CD14-positive monocyte (primary cell): ENCODE data around the gene RCC2. TPM values are rescaled to one million over a fixed set of nuclear protein-coding genes. Genes with fewer than 3 reads are reported as not detected.

ENCODE experiments used
- DNase-seq, 3 donors: peaks; one replicate each; pipeline ENCODE4 v3.0.0-alpha.2; 2011 to 2022
- H2AFZ ChIP-seq: 2 replicates; pipeline ENCODE4 v1.6.0; 2012; ENCODE audit warnings: mild to moderate bottlenecking, low read depth, low read length, inconsistent platforms; ENCODE audit not compliant: insufficient read depth, poor library complexity, severe bottlenecking
- H3K27ac ChIP-seq, 2 donors: 1 replicate in 1 of 2; 2 replicates in 1 of 2; pipeline ENCODE4 v1.5.1; 2012 to 2013; ENCODE audit warnings: low read length in 2 of 2, control low read depth in 1 of 2, inconsistent platforms in 1 of 2, low read depth in 1 of 2, mild to moderate bottlenecking in 1 of 2
- H3K27me3 ChIP-seq, 2 donors: one replicate each; pipeline versions ENCODE4 v1.6.0 to v1.6.1; 2011 to 2013; ENCODE audit warnings: low read length in 2 of 2; ENCODE audit not compliant: control insufficient read depth in 2 of 2, insufficient read depth in 2 of 2
- H3K36me3 ChIP-seq, 2 donors: replicated peaks in 1 of 2; 1 replicate in 1 of 2; 2 replicates in 1 of 2; pipeline versions ENCODE4 v1.5.1 to v1.6.1; 2012 to 2013; ENCODE audit warnings: low read length in 2 of 2, control low read depth in 1 of 2, inconsistent platforms in 1 of 2, mild to moderate bottlenecking in 1 of 2; ENCODE audit not compliant: insufficient read depth in 2 of 2, control insufficient read depth in 1 of 2
- H3K4me1 ChIP-seq, 2 donors: 1 replicate in 1 of 2; 2 replicates in 1 of 2; pipeline versions ENCODE4 v1.5.1 to v1.6.1; 2012 to 2013; ENCODE audit warnings: low read length in 2 of 2, control low read depth in 1 of 2, inconsistent platforms in 1 of 2, mild to moderate bottlenecking in 1 of 2, moderate library complexity in 1 of 2; ENCODE audit not compliant: insufficient read depth in 2 of 2, control insufficient read depth in 1 of 2
- H3K4me2 ChIP-seq: replicated peaks from 2 replicates; pipeline ENCODE3; 2012; ENCODE audit warnings: low read length, moderate library complexity, mild to moderate bottlenecking; ENCODE audit not compliant: poor library complexity, severe bottlenecking; ENCODE audit errors: extremely low read depth
- H3K4me3 ChIP-seq, 3 experiments: fragments of 200-600 bp in 1 of 3; sonication (generic) in 1 of 3; replicated peaks in 1 of 3; 1 replicate in 2 of 3; 2 replicates in 1 of 3; pipeline ENCODE4 v1.5.1; 2011 to 2013; ENCODE audit warnings: low read length in 3 of 3, mild to moderate bottlenecking in 3 of 3, control low read depth in 2 of 3, low read depth in 2 of 3, inconsistent platforms in 1 of 3, moderate library complexity in 1 of 3
- H3K79me2 ChIP-seq: 2 replicates; pipeline ENCODE4 v1.6.0; 2012; ENCODE audit warnings: mild to moderate bottlenecking, control low read depth, inconsistent platforms, low read length, moderate library complexity; ENCODE audit not compliant: insufficient read depth
- H3K9ac ChIP-seq: 2 replicates; pipeline ENCODE4 v1.6.0; 2017; ENCODE audit warnings: low read length, mild to moderate bottlenecking; ENCODE audit not compliant: insufficient read depth, poor library complexity, severe bottlenecking
- H3K9me3 ChIP-seq, 2 donors: replicated peaks in 1 of 2; 1 replicate in 1 of 2; 2 replicates in 1 of 2; pipeline versions ENCODE4 v1.5.1 to v1.6.1; 2012 to 2013; ENCODE audit warnings: low read length in 2 of 2, control low read depth in 1 of 2; ENCODE audit not compliant: control insufficient read depth in 1 of 2, insufficient read depth in 1 of 2
- H4K20me1 ChIP-seq: 2 replicates; pipeline ENCODE4 v1.6.0; 2012; ENCODE audit warnings: mild to moderate bottlenecking, low read length, control low read depth, moderate library complexity; ENCODE audit not compliant: insufficient read depth
- H3K27ac Mint-ChIP-seq, 7 donors: one replicate each; pipeline ENCODE4 v1.8.0; 2020; ENCODE audit warnings: mild to moderate bottlenecking in 7 of 7, mixed read lengths in 7 of 7, moderate library complexity in 6 of 7, inconsistent platforms in 2 of 7
- H3K27me3 Mint-ChIP-seq, 3 donors: one replicate each; pipeline ENCODE4 v1.8.0; 2021 to 2022; ENCODE audit warnings: low read depth in 3 of 3, mild to moderate bottlenecking in 3 of 3, mixed read lengths in 3 of 3, moderate library complexity in 3 of 3, inconsistent platforms in 1 of 3
- H3K36me3 Mint-ChIP-seq, 2 donors: one replicate each; pipeline ENCODE4 v1.8.0; 2020; ENCODE audit warnings: mixed read lengths in 2 of 2, inconsistent platforms in 1 of 2, mild to moderate bottlenecking in 1 of 2
- H3K4me1 Mint-ChIP-seq: one replicate; pipeline ENCODE4 v1.8.0; 2020; ENCODE audit warnings: mild to moderate bottlenecking, mixed read lengths
- H3K4me3 Mint-ChIP-seq, 2 donors: one replicate each; pipeline ENCODE4 v1.8.0; 2020; ENCODE audit warnings: mild to moderate bottlenecking in 2 of 2, mixed read lengths in 2 of 2, moderate library complexity in 1 of 2
- H3K9me3 Mint-ChIP-seq, 7 donors: one replicate each; pipeline ENCODE4 v1.8.0; 2020 to 2022; ENCODE audit warnings: mixed read lengths in 7 of 7, mild to moderate bottlenecking in 6 of 7, moderate library complexity in 6 of 7, inconsistent platforms in 2 of 7
- WGBS: methylation state at CpG from one replicate; pipeline ENCODE4 v1.1.5; 2013; ENCODE audit warnings: missing lambda C conversion rate; ENCODE audit not compliant: insufficient coverage; 5-methylcytosine and 5-hydroxymethylcytosine counted together
- intact Hi-C, 2 donors: fragments of 100-400 bp; cut with micrococcal nuclease; formaldehyde crosslinking; loops; one replicate each; pipeline versions ENCODE4 v1.15.0 to v1.15.1; 2023
- polyA plus RNA-seq, 3 donors: library from polyadenylated mRNA; depleted of rRNA in 1 of 3; unstranded in 2 of 3; stranded (reverse) in 1 of 3; fragments of 300-500 nt in 2 of 3; fragments of >200 nt in 1 of 3; fragmentation: Illumina TruSeq in 2 of 3; gene quantifications; 1 replicate in 2 of 3; 2 replicates in 1 of 3; pipeline ENCODE4 v1.2.3, GENCODE V29; 2012 to 2021
- TF ChIP-seq, protein P1 (sequence below): fragments of 200-600 bp; IDR thresholded peaks from one replicate; pipeline ENCODE4 v1.8.0; 2022; ENCODE audit warnings: antibody characterized with exemption, mild to moderate bottlenecking

RCC2 gene
- polyA plus RNA-seq, 3 donors: 22.3 to 66.3 (median 40.9) TPM

DNA sequence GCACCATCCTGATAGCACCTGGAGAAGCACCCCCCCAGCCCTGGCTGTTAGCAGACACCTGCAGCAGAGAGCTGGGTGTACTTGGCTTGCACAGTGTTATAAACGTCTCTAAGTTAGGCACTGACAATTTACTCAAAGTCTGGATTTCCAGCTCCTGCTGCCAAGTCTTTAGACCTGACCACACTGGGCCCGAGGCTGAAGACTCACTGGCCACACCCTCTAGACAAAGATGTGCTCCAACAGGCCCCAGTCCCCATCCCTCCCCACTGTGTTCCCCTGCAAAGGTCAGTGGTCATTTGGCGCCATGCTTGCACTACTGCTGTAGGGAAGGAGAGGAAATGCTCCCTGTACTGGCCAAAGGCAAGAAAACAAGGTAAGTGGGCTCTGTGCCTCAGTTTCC, 36.4 kb downstream of the RCC2 start:
- Mint-ChIP-seq H3K36me3 (peaks cover 14 to 19% of the 10 kb centered on the region in 2 donors), H3K27me3 (peaks cover 0 to 2% (median 0%) of the 10 kb centered on the region in 3 donors), H3K4me3 (no peak overlapping the region), H3K27ac (no peak overlapping the region), H3K9me3 (no peaks in the 10 kb centered on the region), H3K4me1 (peaks cover 12% of the 10 kb centered on the region)
- Histone ChIP-seq H3K27ac (no peak overlapping the region), H3K4me1 (peaks cover 5 to 22% of the 10 kb centered on the region in 2 donors), H2AFZ (no peak overlapping the region), H3K9me3 (no peaks in the 10 kb centered on the region), H4K20me1 (peaks cover 15% of the 10 kb centered on the region), H3K27me3 (no peaks in the 10 kb centered on the region), H3K36me3 (peaks cover 13 to 15% of the 10 kb centered on the region in 2 donors), H3K79me2 (no peaks in the 10 kb centered on the region), H3K9ac (no peak overlapping the region), H3K4me3 (no peak overlapping the region), H3K4me2 (no peak overlapping the region)
- TF ChIP-seq, protein P1, sequence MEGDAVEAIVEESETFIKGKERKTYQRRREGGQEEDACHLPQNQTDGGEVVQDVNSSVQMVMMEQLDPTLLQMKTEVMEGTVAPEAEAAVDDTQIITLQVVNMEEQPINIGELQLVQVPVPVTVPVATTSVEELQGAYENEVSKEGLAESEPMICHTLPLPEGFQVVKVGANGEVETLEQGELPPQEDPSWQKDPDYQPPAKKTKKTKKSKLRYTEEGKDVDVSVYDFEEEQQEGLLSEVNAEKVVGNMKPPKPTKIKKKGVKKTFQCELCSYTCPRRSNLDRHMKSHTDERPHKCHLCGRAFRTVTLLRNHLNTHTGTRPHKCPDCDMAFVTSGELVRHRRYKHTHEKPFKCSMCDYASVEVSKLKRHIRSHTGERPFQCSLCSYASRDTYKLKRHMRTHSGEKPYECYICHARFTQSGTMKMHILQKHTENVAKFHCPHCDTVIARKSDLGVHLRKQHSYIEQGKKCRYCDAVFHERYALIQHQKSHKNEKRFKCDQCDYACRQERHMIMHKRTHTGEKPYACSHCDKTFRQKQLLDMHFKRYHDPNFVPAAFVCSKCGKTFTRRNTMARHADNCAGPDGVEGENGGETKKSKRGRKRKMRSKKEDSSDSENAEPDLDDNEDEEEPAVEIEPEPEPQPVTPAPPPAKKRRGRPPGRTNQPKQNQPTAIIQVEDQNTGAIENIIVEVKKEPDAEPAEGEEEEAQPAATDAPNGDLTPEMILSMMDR: no peak
- WGBS: 100% methylated on average over 1 of the region's 3 CpGs
- intact Hi-C loops: loop anchor here (5.0 to 10.0 kb wide), 4 partner anchors 158 to 341 kb away; partner anchors contain the start of genes PADI2 (in 1 of the 2) and PADI3 (in 1 of the 2)
- no peak for DNase-seq

DNA sequence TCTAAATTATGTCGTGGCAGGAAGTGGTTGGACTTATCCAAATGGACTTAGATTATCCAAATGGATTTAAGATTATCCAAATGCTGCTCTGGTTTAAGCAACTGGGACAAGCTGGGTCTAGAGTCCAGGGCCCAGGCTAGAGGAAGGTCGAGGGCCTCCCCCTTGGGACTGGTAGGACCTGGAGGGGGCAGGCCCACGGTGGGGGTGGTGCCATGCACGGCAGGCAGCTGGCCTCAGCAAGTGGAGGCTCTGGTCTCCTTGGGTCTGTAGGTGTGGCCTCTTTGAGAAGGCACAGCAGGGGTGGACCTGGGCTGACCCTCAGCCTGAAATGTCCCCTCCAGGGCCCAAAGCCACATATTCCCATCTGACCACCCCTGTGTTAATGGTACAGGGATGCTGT, 37.6 kb downstream of the RCC2 start:
- Mint-ChIP-seq H3K4me3 (no peak overlapping the region), H3K36me3 (peaks cover 2 to 6% of the 10 kb centered on the region in 2 donors), H3K27ac (no peak overlapping the region), H3K27me3 (peaks cover 0 to 2% (median 0%) of the 10 kb centered on the region in 3 donors), H3K9me3 (no peaks in the 10 kb centered on the region), H3K4me1 (peaks cover 16% of the 10 kb centered on the region)
- H3K36me3 ChIP-seq: peaks cover under 1 to 6% of the 10 kb centered on the region in 2 donors
- H3K9me3 ChIP-seq: no peaks in the 10 kb centered on the region
- peaks cover 10% of the 10 kb centered on the region for H4K20me1 ChIP-seq
- H3K4me1 ChIP-seq: peaks cover 9 to 31% of the 10 kb centered on the region in 2 donors
- no peak overlapping the region for H3K9ac ChIP-seq
- H3K27ac ChIP-seq: no peak overlapping the region
- DNase-seq: no peak
- no peaks in the 10 kb centered on the region for H3K79me2 ChIP-seq
- intact Hi-C loops: loop anchor here (5.0 to 10.0 kb wide), 4 partner anchors 157 to 340 kb away; partner anchors contain the start of genes PADI2 (in 1 of the 2) and PADI3 (in 1 of the 2)
- no peaks in the 10 kb centered on the region for H3K27me3 ChIP-seq
- TF ChIP-seq, protein P1: no peak
- WGBS: 91% methylated on average over 3 of the region's 4 CpGs
- H2AFZ ChIP-seq: no peak overlapping the region
- no peak overlapping the region for H3K4me3 ChIP-seq
- H3K4me2 ChIP-seq: no peak overlapping the region
